Testis (tissue), 3 donors: ENCODE measurements around the gene WASHC3. TPM values are rescaled to one million over a fixed set of nuclear protein-coding genes. Genes with fewer than 3 reads are reported as not detected.
"Not testable (repeated sequence)": the region's sequence is repeated elsewhere in the genome, so short reads cannot be mapped to it uniquely, and the experiment has no call there.

Experiments used
- DNase-seq: peaks from one replicate; pipeline ENCODE4 v3.0.0-alpha.2; 2019
- H3K27ac ChIP-seq, 2 donors: fragments of 200-600 bp; sonication (generic); one replicate each; pipeline ENCODE4 v1.5.1; 2019
- H3K27me3 ChIP-seq: fragments of 200-600 bp; sonication (generic); one replicate; pipeline ENCODE4 v1.5.1; 2019
- H3K36me3 ChIP-seq: fragments of 200-600 bp; sonication (generic); one replicate; pipeline ENCODE4 v1.5.1; 2017; ENCODE audit warnings: low read depth; ENCODE audit errors: missing control alignments
- H3K4me1 ChIP-seq: fragments of 200-600 bp; sonication (generic); one replicate; pipeline ENCODE4 v1.5.1; 2019
- H3K4me3 ChIP-seq, 2 donors: fragments of 200-600 bp; sonication (generic); one replicate each; pipeline ENCODE4 v1.5.1; 2017 to 2019
- H3K9me3 ChIP-seq: fragments of 200-600 bp; sonication (generic); one replicate; pipeline ENCODE4 v1.5.1; 2017
- POLR2A ChIP-seq: fragments of 450-650 bp; IDR thresholded peaks from one replicate; pipeline ENCODE4 v1.6.1; 2017; ENCODE audit warnings: antibody characterized with exemption, mild to moderate bottlenecking, moderate library complexity
- WGBS, 2 donors: methylation state at CpG; one replicate each; pipeline ENCODE4 v1.1.5; 2018; 5-methylcytosine and 5-hydroxymethylcytosine counted together
- intact Hi-C: fragments of 100-400 bp; cut with DNase I; formaldehyde crosslinking; loops from one replicate; pipeline ENCODE4 v1.15.1; 2023; ENCODE audit warnings: low total_unique reads
- polyA plus RNA-seq: library from polyadenylated mRNA; stranded (reverse); fragments of 350-450 nt; fragmentation: Illumina TruSeq; extraction: RNeasy Lipid Tissue Mini Kit (QIAGEN cat#74804); gene quantifications from one replicate; pipeline ENCODE4 v1.2.3, GENCODE V29; 2014; ENCODE audit warnings: low read depth, low replicate concordance; ENCODE audit not compliant: insufficient read depth
- total RNA-seq, 2 donors: library from RNA; depleted of rRNA; stranded (reverse); fragments of >200 nt; gene quantifications; one replicate each; pipeline ENCODE4 v1.2.3, GENCODE V29; 2016
- TF ChIP-seq, protein P1 (sequence below), 3 experiments: fragments of 450-650 bp in 2 of 3; fragments of 200-600 bp in 1 of 3; sonication (generic) in 1 of 3; IDR thresholded peaks; one replicate each; pipeline ENCODE4 v1.5.1; 2016 to 2019; ENCODE audit warnings: antibody characterized with exemption in 3 of 3, mild to moderate bottlenecking in 2 of 3, moderate library complexity in 1 of 3

The WASHC3 gene
- total and polyA plus RNA-seq, 3 donors from 2014 or later = 140 to 298 (median 192) TPM

DNA sequence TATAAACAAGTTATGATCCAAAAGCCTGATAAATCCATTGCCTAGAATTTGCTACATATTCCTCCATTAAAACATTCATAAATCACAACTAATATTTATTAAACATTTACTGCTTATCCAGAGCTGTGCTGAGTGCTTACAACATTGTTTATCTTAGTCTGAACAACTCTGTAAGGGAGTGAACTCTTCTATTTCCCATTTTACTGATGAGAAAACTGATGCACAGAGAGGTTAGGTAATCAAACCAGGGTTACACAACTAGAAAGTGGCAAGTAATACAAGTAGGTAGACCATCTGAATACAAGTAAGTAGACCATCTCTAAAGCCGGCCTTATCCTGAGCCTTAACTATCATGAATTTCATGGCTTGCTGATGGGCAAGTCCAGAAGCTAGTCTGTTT lies 39.5 kb downstream of the WASHC3 start:
- TF ChIP-seq, protein P1, sequence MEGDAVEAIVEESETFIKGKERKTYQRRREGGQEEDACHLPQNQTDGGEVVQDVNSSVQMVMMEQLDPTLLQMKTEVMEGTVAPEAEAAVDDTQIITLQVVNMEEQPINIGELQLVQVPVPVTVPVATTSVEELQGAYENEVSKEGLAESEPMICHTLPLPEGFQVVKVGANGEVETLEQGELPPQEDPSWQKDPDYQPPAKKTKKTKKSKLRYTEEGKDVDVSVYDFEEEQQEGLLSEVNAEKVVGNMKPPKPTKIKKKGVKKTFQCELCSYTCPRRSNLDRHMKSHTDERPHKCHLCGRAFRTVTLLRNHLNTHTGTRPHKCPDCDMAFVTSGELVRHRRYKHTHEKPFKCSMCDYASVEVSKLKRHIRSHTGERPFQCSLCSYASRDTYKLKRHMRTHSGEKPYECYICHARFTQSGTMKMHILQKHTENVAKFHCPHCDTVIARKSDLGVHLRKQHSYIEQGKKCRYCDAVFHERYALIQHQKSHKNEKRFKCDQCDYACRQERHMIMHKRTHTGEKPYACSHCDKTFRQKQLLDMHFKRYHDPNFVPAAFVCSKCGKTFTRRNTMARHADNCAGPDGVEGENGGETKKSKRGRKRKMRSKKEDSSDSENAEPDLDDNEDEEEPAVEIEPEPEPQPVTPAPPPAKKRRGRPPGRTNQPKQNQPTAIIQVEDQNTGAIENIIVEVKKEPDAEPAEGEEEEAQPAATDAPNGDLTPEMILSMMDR (IDR thresholded peaks at IDR 0.05) = no peak
- Histone ChIP-seq H3K9me3 (no peaks in the 10 kb centered on the region), H3K27ac (no peak overlapping the region), H3K4me1 (no peaks in the 10 kb centered on the region), H3K27me3 (no peaks in the 10 kb centered on the region), H3K4me3 (no peak overlapping the region), H3K36me3 (no peaks in the 10 kb centered on the region)
- 95 to 100% methylated on average over 1 of the region's 1 CpG for WGBS, 2 donors
- no peak for DNase-seq
- intact Hi-C loops = no loop called here

DNA sequence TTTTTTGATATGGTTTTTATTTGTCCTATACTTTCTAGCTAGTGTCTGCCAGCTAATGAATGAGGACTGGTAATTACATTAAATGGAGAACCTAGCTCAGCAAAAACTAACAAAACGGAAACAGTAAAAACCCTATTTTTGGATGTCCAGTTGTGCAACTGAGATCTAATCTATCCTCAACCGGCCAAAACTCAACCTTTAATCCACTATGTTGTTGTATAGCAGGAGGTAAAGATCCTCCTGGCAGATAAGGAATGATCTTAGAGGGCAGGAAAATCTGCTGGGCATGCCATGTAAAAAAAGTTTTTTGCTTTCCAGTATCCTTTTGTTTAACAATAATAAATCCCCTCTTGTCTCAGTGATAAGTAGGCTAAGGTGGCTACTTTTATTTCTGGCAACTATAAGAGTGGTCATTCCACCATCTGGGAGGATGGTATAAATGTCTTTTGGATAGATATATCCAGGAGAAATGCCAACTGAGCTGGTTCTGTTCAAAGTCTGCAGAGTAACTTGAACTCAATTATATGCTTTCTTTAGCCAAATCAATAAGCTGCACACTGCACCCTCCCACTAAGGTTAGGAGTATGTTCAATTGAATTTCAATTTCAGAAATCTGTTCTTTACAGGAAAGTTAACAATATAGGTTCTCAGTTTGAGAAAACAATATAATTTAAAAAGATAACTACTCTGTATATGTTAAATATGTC lies 40.1 kb downstream of the WASHC3 start:
- no peaks in the 10 kb centered on the region for H3K27me3 ChIP-seq
- intact Hi-C loops = no loop called here
- no peak for DNase-seq
- TF ChIP-seq, protein P1 (IDR thresholded peaks at IDR 0.05) = no peak
- TF ChIP-seq POLR2A = no peak
- H3K36me3 ChIP-seq = no peaks in the 10 kb centered on the region
- H3K4me1 ChIP-seq = no peaks in the 10 kb centered on the region
- H3K4me3 ChIP-seq = no peak overlapping the region
- no peak overlapping the region for H3K27ac ChIP-seq
- H3K9me3 ChIP-seq = no peaks in the 10 kb centered on the region
- 82 to 91% methylated on average over 2 of the region's 2 CpGs for WGBS, 2 donors

DNA sequence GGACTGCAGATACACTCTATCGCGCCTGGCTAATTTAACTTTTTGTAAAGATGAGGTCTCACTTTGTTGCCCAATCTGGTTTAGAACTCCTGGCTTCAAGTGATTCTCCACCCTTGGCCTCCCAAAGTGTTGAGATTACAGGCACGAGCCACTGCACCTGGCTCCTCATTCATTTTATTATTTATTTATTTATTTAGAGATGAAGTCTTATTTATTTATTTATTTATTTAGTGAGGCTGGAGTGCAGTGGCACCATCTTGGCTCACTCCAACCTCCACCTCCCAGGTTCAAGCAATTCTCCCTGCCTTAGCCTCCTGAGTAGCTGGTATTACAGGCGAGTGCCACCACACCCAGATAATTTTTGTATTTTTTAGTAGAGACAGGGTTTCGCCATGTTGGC lies 43.2 kb downstream of the WASHC3 start:
- H3K9me3 ChIP-seq, intact Hi-C loops, H3K27ac ChIP-seq, H3K27me3 ChIP-seq, H3K4me1 ChIP-seq, DNase-seq, H3K36me3 ChIP-seq, H3K4me3 ChIP-seq: not testable (repeated sequence)
- WGBS, 2 donors = 95 to 97% methylated on average over 5 of the region's 5 CpGs

DNA sequence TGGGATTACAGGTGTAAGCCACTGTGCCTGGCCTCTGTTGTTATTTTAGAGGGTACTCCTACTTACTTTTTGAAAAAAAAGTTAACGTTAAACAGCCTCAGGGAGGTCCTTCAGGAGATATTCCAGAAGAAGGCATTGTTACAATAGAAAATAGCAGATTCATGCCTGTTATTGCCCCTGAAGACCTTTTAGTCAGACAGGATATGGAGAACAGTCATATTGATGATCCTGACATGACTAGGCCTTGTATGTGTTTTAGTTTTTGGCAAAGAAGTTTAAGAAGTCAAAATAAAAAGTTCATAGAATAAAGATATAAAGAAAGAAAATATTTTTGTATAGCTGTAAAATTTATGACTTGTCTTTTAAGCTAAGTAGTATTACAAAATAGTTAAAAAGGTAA lies 45.3 kb downstream of the WASHC3 start:
- H3K9me3 ChIP-seq = no peaks in the 10 kb centered on the region
- 69 to 88% methylated on average over 1 of the region's 1 CpG for WGBS, 2 donors
- TF ChIP-seq POLR2A = no peak
- TF ChIP-seq, protein P1 (IDR thresholded peaks at IDR 0.05) = no peak
- no peak for DNase-seq
- H3K36me3 ChIP-seq = no peaks in the 10 kb centered on the region
- H3K27me3 ChIP-seq = no peaks in the 10 kb centered on the region
- intact Hi-C loops = no loop called here
- no peak overlapping the region for H3K4me3 ChIP-seq
- no peaks in the 10 kb centered on the region for H3K4me1 ChIP-seq
- no peak overlapping the region for H3K27ac ChIP-seq

DNA sequence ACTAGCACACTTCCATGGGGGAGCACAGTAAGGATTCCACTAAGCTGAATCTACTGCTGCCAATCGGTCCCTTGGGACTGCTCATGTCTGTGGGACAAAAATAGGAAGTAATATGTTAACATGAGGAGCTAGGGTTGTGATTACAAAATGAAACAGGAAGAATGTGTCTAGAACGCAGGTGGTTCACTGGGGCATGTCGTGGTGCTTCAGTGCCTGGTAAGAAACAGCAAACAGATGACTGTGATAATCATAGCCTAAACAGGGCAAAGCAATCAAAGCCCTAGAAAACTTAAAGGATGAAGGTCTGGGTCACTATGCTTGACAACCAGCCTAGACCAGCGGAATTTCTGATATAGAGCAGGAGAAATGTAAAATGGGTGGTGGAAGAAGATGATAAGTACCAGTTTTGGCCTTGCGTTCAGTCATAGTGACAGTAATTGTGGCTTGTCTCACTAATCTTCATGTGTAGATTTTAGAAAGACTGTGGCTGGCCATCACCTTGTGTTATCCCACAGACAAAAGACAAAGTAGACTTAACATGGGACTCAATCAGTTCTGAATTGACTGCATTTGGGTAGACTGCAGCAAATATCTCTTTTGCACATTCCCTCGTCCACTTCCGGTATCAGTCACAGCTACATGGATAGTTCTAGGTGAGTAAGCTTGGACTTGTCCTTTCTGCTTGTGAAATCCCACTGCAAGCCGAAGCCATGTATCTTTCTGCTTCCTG lies 51.4 kb downstream of the WASHC3 start:
- no peaks in the 10 kb centered on the region for H3K4me1 ChIP-seq
- intact Hi-C loops = no loop called here
- TF ChIP-seq, protein P1 (IDR thresholded peaks at IDR 0.05) = no peak
- TF ChIP-seq POLR2A = no peak
- WGBS, 2 donors = 89 to 91% methylated on average over 8 of the region's 8 CpGs
- H3K36me3 ChIP-seq = no peaks in the 10 kb centered on the region
- H3K9me3 ChIP-seq = no peaks in the 10 kb centered on the region
- no peak overlapping the region for H3K27ac ChIP-seq
- DNase-seq = no peak
- no peak overlapping the region for H3K4me3 ChIP-seq
- no peaks in the 10 kb centered on the region for H3K27me3 ChIP-seq
